GM12864 (cell line): ENCODE data around the gene BICD1.

Experiments
- DNase-seq: peaks from one replicate; pipeline ENCODE4 v3.0.0-alpha.2; 2011; ENCODE audit warnings: low read depth
- H3K4me3 ChIP-seq: 2 replicates; pipeline ENCODE4 v1.5.1; 2011; ENCODE audit warnings: mild to moderate bottlenecking, low read depth, low read length, control low read depth
- TF ChIP-seq, protein P1 (sequence below): IDR thresholded peaks from 2 replicates; pipeline ENCODE4 v1.5.1; 2011; ENCODE audit warnings: low read depth, mild to moderate bottlenecking, moderate library complexity, low read length, control low read depth, inconsistent platforms; ENCODE audit errors: missing control alignments

Gene BICD1

DNA sequence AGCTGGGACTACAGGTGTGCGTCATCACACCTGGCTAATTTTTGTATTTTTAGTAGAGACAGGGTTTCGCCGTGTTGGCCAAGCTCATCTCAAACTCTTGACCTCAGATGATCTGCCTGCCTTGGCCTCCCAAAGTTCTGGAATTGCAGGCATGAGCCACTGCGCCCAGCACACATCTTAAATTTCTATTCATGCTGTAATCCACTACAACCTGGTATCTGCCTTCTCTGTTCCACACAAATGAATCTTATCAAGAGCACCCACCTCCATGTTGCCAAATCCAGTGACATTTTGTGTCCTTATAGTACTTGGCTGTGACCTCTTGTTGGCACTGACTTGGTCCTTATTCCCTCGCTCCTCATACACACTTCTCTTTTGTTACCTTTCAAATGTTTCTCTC is 5.8 kb upstream of the BICD1 start:
- no peak for DNase-seq
- no peak overlapping the region for H3K4me3 ChIP-seq
- TF ChIP-seq, protein P1, sequence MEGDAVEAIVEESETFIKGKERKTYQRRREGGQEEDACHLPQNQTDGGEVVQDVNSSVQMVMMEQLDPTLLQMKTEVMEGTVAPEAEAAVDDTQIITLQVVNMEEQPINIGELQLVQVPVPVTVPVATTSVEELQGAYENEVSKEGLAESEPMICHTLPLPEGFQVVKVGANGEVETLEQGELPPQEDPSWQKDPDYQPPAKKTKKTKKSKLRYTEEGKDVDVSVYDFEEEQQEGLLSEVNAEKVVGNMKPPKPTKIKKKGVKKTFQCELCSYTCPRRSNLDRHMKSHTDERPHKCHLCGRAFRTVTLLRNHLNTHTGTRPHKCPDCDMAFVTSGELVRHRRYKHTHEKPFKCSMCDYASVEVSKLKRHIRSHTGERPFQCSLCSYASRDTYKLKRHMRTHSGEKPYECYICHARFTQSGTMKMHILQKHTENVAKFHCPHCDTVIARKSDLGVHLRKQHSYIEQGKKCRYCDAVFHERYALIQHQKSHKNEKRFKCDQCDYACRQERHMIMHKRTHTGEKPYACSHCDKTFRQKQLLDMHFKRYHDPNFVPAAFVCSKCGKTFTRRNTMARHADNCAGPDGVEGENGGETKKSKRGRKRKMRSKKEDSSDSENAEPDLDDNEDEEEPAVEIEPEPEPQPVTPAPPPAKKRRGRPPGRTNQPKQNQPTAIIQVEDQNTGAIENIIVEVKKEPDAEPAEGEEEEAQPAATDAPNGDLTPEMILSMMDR: no peak

DNA sequence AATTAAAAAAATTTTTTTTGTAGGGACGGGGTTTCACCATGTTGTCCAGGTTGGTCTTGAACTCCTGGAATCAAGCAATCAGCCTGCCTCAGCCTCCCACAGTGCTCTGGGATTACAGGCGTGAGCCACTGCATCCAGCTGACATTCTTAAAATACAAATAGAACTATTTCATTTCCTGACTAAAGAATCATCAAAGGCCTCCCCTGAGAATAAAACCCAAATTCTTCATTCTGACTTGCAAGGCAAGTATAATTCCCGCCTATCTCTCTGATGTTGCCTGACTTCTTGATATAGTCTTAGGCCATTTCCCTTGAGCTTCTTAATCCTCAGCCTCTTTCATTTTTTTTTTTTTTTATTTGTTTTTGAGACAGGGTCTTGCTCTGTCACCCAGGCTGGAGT is 4.4 kb upstream of the BICD1 start:
- H3K4me3 ChIP-seq: no peak overlapping the region
- TF ChIP-seq, protein P1: no peak
- DNase-seq: no peak

DNA sequence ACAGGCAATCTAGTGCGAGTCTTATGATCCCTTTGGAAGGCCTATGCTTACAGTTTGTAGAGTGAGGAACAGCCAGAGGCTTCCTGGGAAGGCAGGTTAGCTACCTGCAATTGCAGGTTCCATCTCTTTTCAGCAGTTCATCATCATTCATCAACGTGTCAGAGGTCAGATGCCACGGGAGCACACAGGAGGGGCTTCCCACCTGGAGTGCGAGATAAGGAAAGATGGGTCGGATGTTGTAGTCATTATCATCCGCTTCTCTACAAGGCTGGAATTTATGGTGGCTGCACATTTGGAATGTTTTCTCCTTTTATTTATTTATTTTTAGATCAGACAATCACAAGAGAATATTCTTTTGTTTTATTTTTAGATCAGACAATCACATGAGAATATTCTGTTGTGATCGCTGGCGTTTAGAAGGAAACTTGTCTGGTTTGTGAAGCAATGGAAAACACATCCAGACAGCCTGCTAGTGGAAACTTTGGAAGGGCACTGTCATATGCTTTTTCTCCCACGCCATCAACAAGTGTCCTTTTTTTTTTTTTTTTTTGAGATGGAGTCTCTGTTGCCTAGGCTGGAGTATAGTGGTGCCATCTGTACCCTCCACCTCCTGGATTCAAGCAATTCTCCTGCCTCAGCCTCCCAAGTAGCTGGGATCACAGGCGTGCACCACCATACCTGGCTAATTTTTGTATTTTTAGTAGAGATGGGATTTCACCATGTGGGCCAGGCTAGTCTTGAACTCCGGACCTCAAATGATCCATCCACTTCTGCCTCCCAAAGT is 1.9 kb upstream of the BICD1 start:
- TF ChIP-seq, protein P1: no peak
- no peak overlapping the region for H3K4me3 ChIP-seq
- no peak for DNase-seq

DNA sequence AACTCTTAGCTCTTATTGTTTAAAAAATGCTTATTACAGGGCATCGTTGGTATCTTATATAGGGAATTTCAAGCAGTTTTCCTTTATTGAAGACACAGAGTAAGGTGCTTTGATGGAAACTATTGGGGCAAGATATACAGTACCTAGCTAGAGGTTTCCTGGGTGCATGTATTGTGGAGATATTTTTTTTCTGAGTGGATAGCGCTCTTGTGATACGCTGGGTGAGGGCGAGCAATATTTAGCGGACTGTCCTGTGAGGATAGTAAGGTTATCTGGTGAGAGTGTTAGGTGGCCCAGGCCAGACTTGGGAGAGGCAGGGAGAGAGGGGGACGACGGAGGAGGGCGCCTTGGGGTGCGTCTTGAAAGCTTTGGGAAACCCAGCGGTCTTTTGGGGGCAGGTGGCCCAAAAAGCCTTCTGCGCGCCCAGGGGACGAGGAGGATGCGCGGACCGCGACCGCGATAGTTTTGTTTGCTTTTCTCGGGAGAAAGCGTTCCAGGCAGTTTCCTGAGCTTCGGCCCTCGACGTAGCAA is 596 bp upstream of the BICD1 start:
- TF ChIP-seq, protein P1: no peak
- H3K4me3 ChIP-seq: peak overlapping the region; percentile 98
- no peak for DNase-seq

DNA sequence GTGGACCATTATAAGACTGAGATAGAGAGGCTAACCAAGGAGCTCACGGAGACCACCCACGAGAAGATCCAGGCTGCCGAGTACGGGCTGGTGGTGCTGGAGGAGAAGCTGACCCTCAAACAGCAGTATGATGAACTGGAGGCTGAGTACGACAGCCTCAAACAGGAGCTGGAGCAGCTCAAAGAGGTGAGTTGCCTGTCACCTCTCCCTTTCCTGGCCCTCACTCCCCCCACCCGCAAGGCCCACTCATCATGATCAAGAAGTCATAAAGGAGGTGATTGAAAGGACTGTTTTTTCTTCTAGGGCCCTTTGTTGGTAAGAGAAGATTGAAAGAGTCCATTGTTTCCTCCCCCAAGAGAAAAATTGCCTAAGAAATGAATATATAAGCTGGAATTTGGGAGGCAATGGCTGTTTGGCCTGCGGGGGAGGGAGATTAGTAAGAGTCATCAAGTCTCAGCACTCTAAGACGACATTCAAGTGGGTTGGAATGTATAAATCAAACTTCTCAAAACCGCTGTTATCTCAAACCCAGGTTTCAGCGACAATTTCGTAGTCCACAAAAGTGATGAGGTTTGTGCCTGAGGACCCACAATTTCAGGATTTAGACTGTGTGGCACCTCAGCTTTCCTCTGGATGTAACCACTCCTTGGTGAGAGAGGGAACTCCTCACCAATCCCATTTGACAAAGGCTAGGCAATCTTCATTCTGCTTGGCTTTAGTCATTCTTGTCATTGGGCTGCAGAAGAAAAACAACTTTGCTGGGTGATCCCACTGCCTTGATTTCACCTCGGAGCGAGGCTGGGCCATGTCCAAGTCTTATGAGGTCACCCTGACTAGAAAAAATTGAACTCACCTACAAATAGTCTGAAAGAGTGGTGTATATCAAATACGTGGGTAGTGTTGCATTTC is 966 bp downstream of the BICD1 start:
- H3K4me3 ChIP-seq: peak overlapping the region; percentile 98
- no peak for DNase-seq
- TF ChIP-seq, protein P1: no peak

DNA sequence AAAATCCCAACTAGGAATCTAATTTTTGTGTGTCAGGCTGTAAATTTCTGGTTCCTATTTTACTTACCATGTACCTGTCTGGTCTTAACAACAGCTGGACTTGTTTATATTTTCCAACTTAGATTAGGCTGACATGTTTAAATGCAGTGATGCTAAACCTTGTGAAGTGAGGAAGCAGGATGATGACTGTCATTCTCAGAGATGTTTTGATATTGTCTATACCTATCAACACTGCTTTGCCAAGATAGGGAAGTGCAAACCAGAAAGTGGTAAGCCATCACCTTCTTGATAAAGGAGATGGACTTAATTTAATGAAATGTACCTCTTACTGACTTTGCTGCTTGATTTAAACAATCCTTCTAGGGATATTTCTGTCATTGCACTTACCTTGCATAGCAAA is 2.1 kb downstream of the BICD1 start:
- no peak for DNase-seq
- peak overlapping the region; percentile 39 for H3K4me3 ChIP-seq
- TF ChIP-seq, protein P1: no peak
